ENCODE results near the gene FIGNL2. TPM values are rescaled to one million over a fixed set of nuclear protein-coding genes. Genes with fewer than 3 reads are reported as not detected.
"Not testable (repeated sequence)": the region's sequence is repeated elsewhere in the genome, so short reads cannot be mapped to it uniquely, and the experiment has no call there.

Gene FIGNL2
- total RNA-seq, 1 experiment from 2014 or later = 0.10 TPM

DNA sequence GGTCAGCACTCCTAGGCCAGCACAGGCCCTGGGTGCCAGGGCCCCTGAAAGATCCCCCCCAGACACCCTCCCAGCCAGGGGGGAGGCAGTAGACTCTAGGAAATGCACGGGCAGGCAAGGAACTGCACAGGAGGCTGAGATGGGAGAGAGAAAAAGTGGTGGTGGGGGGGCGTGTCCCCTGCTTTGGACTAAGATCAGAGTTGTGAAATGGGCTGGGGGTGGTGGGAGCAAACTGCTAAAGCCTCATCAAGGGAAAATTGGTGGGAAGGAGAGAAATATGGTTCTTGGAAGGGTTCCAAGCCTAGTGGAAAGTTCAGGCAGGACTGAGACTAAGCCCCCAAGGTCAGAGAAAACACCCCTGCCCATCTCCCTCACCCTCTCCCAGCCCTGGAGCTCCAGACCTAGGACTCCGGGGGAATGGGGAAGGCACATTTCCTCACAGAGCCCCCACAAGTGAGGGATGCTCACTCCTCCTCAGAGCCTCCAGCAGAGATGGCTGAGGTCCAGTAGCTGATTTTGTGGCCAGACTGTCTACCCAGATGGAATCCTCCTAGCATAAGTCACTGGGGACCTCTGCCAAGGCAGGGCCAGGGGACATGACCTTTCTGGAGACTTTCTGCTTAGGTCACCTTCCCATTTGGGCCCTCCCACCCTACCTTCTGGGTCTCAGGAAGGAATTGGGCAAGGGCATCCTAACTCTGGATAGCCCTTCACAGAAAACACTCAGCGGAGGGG is 29.8 kb downstream of the FIGNL2 start:
- DNase-seq = peak; percentile 89
- H3K27me3 ChIP-seq = no peaks in the 10 kb centered on the region
- H3K36me3 ChIP-seq = no peaks in the 10 kb centered on the region
- H3K4me3 ChIP-seq = no peak overlapping the region
- no peaks in the 10 kb centered on the region for H3K9me3 ChIP-seq

GRCh38 chr12:51818086-51818485 is 30.4 kb downstream of the FIGNL2 start:
- H3K9me3 ChIP-seq = no peaks in the 10 kb centered on the region
- DNase-seq = no peak

DNA sequence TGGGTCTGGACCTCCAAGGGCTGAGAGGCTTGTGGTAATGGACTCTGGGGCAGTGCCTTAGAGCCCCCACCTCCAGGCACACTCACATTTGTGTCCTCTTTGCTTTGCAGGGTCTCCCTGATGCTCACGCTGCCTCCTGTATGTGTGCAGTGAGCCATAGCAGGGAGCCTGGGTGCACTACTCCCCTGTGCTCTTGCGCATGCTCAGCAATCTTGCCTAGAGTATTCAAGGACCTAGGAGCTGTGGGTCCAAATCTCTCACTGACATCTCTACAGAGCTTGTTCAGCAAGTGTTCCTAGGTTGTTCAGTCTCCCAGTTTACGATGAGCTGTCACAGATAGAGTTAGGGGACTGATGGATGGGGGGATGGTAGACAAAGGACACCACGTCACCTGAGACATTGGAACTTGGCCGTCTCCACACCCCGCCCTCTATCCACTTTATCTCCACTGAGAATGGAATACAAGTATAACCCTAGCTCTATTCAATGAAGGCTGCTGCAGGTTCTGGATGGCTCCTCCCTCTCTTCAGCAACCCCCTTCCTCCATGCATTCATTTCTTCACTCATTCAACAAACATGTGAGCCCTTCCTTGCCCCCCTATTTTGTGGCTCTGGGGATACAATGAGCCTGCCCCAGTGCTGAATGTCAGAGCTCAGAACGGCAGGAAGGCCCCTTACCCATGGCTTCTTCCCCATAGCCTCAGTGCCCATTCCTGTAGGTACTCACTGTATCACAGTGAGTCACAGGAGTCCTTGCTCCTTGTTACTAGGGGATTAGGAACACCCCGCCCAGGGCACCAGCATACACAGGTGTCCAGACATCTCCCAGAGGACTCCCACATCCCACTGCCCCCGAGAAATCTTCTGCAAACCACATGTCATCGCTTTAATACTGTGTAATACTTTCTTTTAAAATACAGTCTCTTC is 31.2 kb downstream of the FIGNL2 start:
- Histone ChIP-seq H3K27me3 (no peaks in the 10 kb centered on the region), H3K9me3 (no peaks in the 10 kb centered on the region), H3K4me3 (no peak overlapping the region), H3K36me3 (no peaks in the 10 kb centered on the region)
- DNase-seq = no peak

More at GRCh38 chr12:51818086-51818485, 30.4 kb downstream of the FIGNL2 start:
- no peaks in the 10 kb centered on the region for H3K27me3 ChIP-seq
- H3K4me3 ChIP-seq = no peak overlapping the region
- H3K36me3 ChIP-seq = no peaks in the 10 kb centered on the region

- Histone ChIP-seq H3K27me3 (no peaks in the 10 kb centered on the region), H3K9me3 (no peaks in the 10 kb centered on the region), H3K36me3 (no peaks in the 10 kb centered on the region), H3K4me3 (no peak overlapping the region)
- DNase-seq = no peak
Measured at GRCh38 chr12:51815571-51815970, 32.9 kb downstream of the FIGNL2 start.

DNA sequence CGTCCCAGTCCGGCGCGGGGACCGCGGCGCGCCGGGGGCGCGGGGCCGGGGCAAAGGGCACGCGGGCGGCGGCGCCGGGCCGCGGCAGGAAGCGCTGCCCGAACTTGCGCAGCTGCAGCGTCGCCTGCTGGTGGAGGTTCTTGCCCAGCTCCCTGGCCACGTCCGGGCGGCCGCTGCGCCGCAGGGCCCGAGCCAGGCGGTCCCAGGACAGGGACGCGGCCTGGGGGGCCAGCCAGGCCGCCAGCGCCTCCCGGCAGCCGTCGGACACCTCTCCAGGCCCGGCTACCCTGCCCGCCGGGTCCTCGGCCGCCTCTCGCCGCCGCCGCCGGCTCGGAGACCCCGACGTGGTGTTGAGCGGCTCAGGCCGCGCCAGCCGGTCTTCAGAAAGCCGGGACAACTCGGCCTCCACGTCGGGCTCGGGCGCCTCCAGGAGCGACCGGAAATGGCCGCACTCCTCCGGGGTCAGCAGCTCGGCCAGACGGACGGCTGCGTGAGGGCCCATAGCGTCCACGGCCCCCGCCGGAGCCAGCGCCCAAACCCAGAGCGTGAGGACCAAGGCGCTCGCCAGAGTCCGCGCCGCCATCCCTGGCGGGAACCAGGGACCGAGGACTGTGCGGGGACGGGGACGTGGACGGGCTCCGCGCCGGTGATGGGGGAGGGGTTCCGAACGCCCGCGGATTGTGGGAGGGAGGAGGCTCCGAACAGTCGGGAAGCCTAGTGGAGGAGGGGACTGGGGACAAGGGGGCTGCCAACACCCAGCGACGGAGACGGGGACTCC is 34.0 kb downstream of the FIGNL2 start:
- H3K4me3 ChIP-seq = peak overlapping the region; percentile 40
- peak; percentile 72 for DNase-seq
- no peaks in the 10 kb centered on the region for H3K36me3 ChIP-seq
- no peaks in the 10 kb centered on the region for H3K27me3 ChIP-seq
- no peaks in the 10 kb centered on the region for H3K9me3 ChIP-seq

DNA sequence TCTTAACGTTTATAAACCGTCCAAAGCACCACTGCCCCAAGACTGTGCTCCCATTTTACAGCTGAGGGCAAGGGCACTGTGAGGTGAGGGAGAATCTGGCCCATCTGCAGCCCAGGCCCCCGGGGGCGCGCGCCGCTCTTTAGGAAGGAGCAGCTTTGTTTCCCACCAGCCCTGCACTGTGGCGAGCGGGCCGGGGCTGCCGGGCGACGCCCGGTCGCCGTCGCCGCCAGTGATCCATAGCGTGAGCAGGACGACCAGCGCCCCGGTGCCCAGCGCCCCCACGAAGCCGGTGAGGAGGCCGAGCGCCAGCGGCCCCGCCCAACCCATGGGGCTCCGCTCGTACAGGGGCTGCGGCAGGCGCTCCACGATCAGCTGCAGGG is 34.6 kb downstream of the FIGNL2 start:
- no peaks in the 10 kb centered on the region for H3K36me3 ChIP-seq
- no peak for DNase-seq
- H3K4me3 ChIP-seq = no peak overlapping the region
- H3K27me3 ChIP-seq = no peaks in the 10 kb centered on the region
- no peaks in the 10 kb centered on the region for H3K9me3 ChIP-seq

GRCh38 chr12:51812871-51813270 is 35.6 kb downstream of the FIGNL2 start:
- no peaks in the 10 kb centered on the region for H3K9me3 ChIP-seq

DNA sequence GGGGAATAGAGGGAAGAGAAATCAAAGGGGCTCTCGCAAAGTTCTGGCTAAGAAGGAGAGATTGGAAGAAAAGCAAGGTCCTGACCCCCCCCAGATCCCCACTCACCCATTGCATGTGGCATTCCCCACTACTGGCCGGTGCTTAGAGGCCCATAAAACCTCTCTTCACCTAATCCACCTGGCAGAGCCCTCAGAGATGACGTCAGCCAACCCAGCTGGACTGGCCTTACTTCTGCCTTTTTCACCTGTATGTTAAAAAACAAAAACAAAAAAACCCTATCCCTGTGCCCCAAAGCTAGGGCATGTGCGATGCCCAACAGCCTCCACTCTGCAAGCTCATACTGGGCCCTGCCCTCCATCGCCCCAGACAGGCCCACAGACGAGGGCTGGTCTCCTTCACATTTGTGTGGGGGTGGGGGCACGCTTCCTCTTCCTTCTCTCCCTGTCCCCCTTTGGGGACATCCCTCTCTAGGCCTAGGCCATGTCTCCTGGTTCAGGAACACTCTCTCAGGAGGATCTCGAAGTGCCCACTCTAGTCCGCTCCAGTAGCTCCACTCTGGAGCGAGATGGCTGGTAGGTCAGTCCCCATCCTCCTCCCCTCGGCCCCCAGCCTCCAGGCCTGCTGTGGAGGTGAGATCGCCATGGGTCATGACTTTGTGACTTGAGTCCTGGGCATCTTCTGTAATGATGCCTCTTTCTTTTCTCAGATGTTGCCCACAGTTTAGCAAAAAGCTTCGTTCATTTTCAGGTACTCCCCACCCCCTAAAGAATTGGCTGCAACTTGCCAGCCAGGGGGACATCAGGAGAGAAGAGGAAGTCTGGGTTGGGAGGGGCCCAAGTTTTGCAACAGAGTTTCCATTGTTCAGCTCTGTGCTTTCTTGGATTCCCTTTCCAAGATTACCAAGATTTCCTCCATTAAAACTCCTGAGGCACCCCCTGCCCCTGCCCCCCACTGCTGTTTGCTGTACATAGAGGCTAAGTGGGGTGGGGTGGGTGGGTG is 37.0 kb downstream of the FIGNL2 start:
- no peaks in the 10 kb centered on the region for H3K9me3 ChIP-seq
- no peak for DNase-seq
- no peaks in the 10 kb centered on the region for H3K36me3 ChIP-seq
- H3K4me3 ChIP-seq = no peak overlapping the region
- no peaks in the 10 kb centered on the region for H3K27me3 ChIP-seq

More at GRCh38 chr12:51812871-51813270, 35.6 kb downstream of the FIGNL2 start:
- H3K4me3 ChIP-seq = no peak overlapping the region
- H3K36me3 ChIP-seq = no peaks in the 10 kb centered on the region
- no peak for DNase-seq
- no peaks in the 10 kb centered on the region for H3K27me3 ChIP-seq

DNA sequence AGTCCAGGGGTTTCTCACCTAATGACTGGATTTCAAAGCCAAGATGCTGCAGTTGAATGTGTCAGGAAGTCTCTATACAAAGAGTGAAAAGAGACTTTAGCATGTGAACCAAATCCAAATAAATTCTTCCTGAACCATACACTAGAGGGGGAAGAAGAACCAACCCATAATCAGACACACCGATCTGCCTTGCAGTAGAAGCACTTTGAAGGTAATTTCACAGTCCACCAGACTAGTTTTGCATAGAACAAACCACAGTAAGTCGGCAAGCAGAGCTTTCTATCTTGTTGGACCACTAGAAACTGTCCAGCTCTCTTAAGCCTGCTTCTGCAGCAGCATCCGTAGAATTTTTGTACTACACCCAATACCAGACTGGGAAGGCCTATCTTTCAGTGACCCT is 39.3 kb downstream of the FIGNL2 start:
- no peaks in the 10 kb centered on the region for H3K36me3 ChIP-seq
- no peaks in the 10 kb centered on the region for H3K27me3 ChIP-seq
- no peak overlapping the region for H3K4me3 ChIP-seq
- no peak for DNase-seq
- H3K9me3 ChIP-seq = no peaks in the 10 kb centered on the region

GRCh38 chr12:51806896-51807295 is 41.6 kb downstream of the FIGNL2 start:
- Histone ChIP-seq H3K4me3 (no peak overlapping the region), H3K27me3 (no peaks in the 10 kb centered on the region), H3K9me3 (no peaks in the 10 kb centered on the region), H3K36me3 (no peaks in the 10 kb centered on the region)
- no peak for DNase-seq

DNA sequence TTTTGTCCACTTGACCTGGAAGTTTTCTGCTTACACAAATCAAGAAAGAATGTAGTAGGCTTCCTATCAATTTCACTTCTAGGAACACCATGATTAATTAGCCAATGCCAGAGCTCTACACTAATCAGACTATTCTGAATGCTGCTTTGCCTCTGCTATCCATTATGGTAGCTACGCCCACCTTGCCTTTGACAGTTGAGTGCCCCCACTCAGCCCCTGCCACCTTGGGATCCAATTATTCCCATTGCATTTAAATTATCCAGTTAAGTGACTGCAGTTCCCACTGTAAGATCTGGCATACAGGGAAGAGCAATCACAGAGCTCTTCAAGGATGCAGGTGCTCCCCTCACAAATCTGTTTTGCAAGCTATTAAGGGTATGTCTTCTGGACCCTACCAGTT is 47.5 kb downstream of the FIGNL2 start:
- Histone ChIP-seq H3K27me3 (no peaks in the 10 kb centered on the region), H3K9me3 (no peaks in the 10 kb centered on the region), H3K4me3 (no peak overlapping the region), H3K36me3 (no peaks in the 10 kb centered on the region)
- DNase-seq = no peak

- Histone ChIP-seq H3K9me3 (no peaks in the 10 kb centered on the region), H3K27me3 (no peaks in the 10 kb centered on the region), H3K4me3 (no peak overlapping the region), H3K36me3 (no peaks in the 10 kb centered on the region)
- DNase-seq = no peak
Measured at GRCh38 chr12:51798501-51798900, 50.0 kb downstream of the FIGNL2 start.

- not testable (repeated sequence) for H3K27me3 ChIP-seq, H3K4me3 ChIP-seq
Measured at GRCh38 chr12:51798051-51798450, 50.5 kb downstream of the FIGNL2 start.

DNA sequence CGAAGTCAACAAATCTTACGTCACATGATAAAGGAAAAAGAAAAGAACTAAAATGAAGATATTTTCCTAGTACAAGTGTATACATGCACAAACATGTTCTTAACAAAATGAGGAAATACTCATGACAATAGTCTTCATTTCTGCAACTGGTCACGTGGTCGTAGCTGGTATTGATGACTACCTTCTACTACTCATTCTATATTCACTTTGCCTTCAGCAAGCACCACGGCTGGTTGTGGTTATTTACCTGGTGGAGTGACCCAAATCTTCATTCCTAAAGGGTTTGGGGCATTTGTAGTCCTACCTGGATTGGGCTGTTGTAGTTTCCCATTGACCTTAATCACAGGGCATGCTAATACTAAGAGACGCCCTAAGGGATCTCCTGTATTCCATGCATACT is 51.2 kb downstream of the FIGNL2 start:
- Histone ChIP-seq H3K4me3 (no peak overlapping the region), H3K36me3 (no peaks in the 10 kb centered on the region), H3K27me3 (no peaks in the 10 kb centered on the region), H3K9me3 (no peaks in the 10 kb centered on the region)
- DNase-seq = no peak

More at GRCh38 chr12:51798051-51798450, 50.5 kb downstream of the FIGNL2 start:
- H3K9me3 ChIP-seq, DNase-seq, H3K36me3 ChIP-seq: not testable (repeated sequence)

- peak; percentile 77 for DNase-seq
- no peak overlapping the region for H3K4me3 ChIP-seq
- H3K36me3 ChIP-seq = no peaks in the 10 kb centered on the region; the same call in 1 of the 2 replicates
- no peaks in the 10 kb centered on the region for H3K27me3 ChIP-seq
- H3K9me3 ChIP-seq = no peaks in the 10 kb centered on the region
Measured at GRCh38 chr12:51793201-51793600, 55.3 kb downstream of the FIGNL2 start.

GRCh38 chr12:51792417-51792816 is 56.1 kb downstream of the FIGNL2 start:
- Histone ChIP-seq H3K27me3 (no peaks in the 10 kb centered on the region), H3K4me3 (no peak overlapping the region), H3K36me3 (no peaks in the 10 kb centered on the region; the same call in 1 of the 2 replicates), H3K9me3 (no peaks in the 10 kb centered on the region)
- no peak for DNase-seq

Data from MG63 (cell line).